HCT116 (cell line): ENCODE measurements around the gene TBC1D4. TPM values are rescaled to one million over a fixed set of nuclear protein-coding genes. Genes with fewer than 3 reads are reported as not detected.
"Not testable (repeated sequence)": the region's sequence is repeated elsewhere in the genome, so short reads cannot be mapped to it uniquely, and the experiment has no call there.

Experiments used
- ATAC-seq: fragments of 200-7000 bp; cut with Tn5 transposase; 2 replicates; pipeline ENCODE4 v1.9.1; 2020; ENCODE audit warnings: mild to moderate bottlenecking, moderate library complexity
- BruUV-seq: library from RNA; stranded (reverse); fragments of 400-500 nt; replicated peaks from 2 replicates; lab custom pipeline; 2021; lab: Mats Ljungman, UMichigan
- CTCF ChIA-PET: fragments of 300-600 bp; sonication (Branson Sonifier 250); formaldehyde crosslinking; loops from one replicate; lab custom pipeline; 2021; ENCODE audit warnings: antibody characterized with exemption; lab: Charles Lee
- POLR2A ChIA-PET: fragments of 300-600, 350-600 bp; sonication (Branson Sonifier 250); formaldehyde crosslinking; loops from one replicate; lab custom pipeline; 2021; ENCODE audit warnings: antibody characterized with exemption; lab: Charles Lee
- RAD21 ChIA-PET, 2 experiments: fragments of 300-600 bp; sonication (Branson Sonifier 250); formaldehyde crosslinking; loops; one replicate each; lab custom pipeline; 2023; ENCODE audit warnings: low total read pairs in 2 of 2; ENCODE audit not compliant: uncharacterized antibody in 2 of 2, unreplicated experiment in 2 of 2, low non-redundant PET in 1 of 2; lab: Charles Lee
- DNase-seq: peaks from one replicate; pipeline ENCODE4 v3.0.0-alpha.2; 2010; ENCODE audit warnings: low read depth, low spot score
- H2AFZ ChIP-seq: fragments of 200-600 bp; shearing (Covaris generic), sonication (generic); 2 replicates; pipeline ENCODE4 v1.6.1; 2017; ENCODE audit warnings: low read depth, mixed run types, mixed read lengths, antibody characterized with exemption, low read length; ENCODE audit not compliant: poor library complexity, severe bottlenecking
- H3K27ac ChIP-seq: 2 replicates; pipeline ENCODE4 v1.5.1; 2012; ENCODE audit warnings: low read depth, low read length
- H3K27me3 ChIP-seq: fragments of 200-600 bp; sonication (generic); 2 replicates; pipeline ENCODE4 v1.6.1; 2016; ENCODE audit warnings: mixed run types, low read length, mixed read lengths; ENCODE audit not compliant: insufficient read depth
- H3K36me3 ChIP-seq, 2 experiments: fragments of 200-500 bp in 1 of 2; fragments of 200-600 bp in 1 of 2; sonication (Bioruptor generic) in 1 of 2; sonication (generic) in 1 of 2; 2 replicates each; pipeline versions ENCODE4 v1.5.1 to v1.6.1; 2014 to 2016; ENCODE audit warnings: low read length in 2 of 2, inconsistent platforms in 1 of 2, mixed read lengths in 1 of 2, mixed run types in 1 of 2; ENCODE audit not compliant: insufficient read depth in 2 of 2, control insufficient read depth in 1 of 2
- H3K4me1 ChIP-seq, 2 experiments: fragments of 200-600 bp in 1 of 2; sonication (generic) in 1 of 2; 2 replicates each; pipeline versions ENCODE4 v1.5.1 to v1.6.1; 2012 to 2017; ENCODE audit warnings: low read length in 2 of 2, inconsistent platforms in 1 of 2, mild to moderate bottlenecking in 1 of 2, mixed read lengths in 1 of 2, mixed run types in 1 of 2, moderate library complexity in 1 of 2; ENCODE audit not compliant: insufficient read depth in 2 of 2, control insufficient read depth in 1 of 2
- H3K4me2 ChIP-seq: fragments of 200-600 bp; sonication (generic); 2 replicates; pipeline ENCODE4 v1.6.1; 2017; ENCODE audit warnings: mixed run types, low read length, mixed read lengths
- H3K4me3 ChIP-seq, 2 experiments: fragments of 200-600 bp in 1 of 2; sonication (generic) in 1 of 2; replicated peaks in 1 of 2; 2 replicates each; pipeline ENCODE4 v1.5.1; 2011 to 2016; ENCODE audit warnings: low read length in 2 of 2, control low read depth in 1 of 2, low read depth in 1 of 2, mild to moderate bottlenecking in 1 of 2, mixed read lengths in 1 of 2, mixed run types in 1 of 2
- H3K79me2 ChIP-seq: fragments of 200-600 bp; sonication (generic); 2 replicates; pipeline ENCODE4 v1.6.1; 2017; ENCODE audit warnings: mild to moderate bottlenecking, mixed run types, low read length, moderate library complexity, mixed read lengths; ENCODE audit not compliant: insufficient read depth
- H3K9ac ChIP-seq: fragments of 200-600 bp; sonication (generic); 2 replicates; pipeline ENCODE4 v1.6.1; 2016; ENCODE audit warnings: low read length, mixed read lengths
- H3K9me2 ChIP-seq: fragments of 200-600 bp; sonication (generic), shearing (Covaris generic); 2 replicates; pipeline ENCODE4 v1.6.1; 2017; ENCODE audit warnings: mixed run types, mild to moderate bottlenecking, moderate library complexity; ENCODE audit not compliant: insufficient read depth
- H3K9me3 ChIP-seq, 2 experiments: fragments of 200-500 bp in 1 of 2; fragments of 200-600 bp in 1 of 2; sonication (Bioruptor generic) in 1 of 2; sonication (generic) in 1 of 2; 2 replicates each; pipeline ENCODE4 v1.6.1; 2014 to 2017; ENCODE audit warnings: low read length in 2 of 2, mixed read lengths in 2 of 2, inconsistent platforms in 1 of 2, low read depth in 1 of 2, mild to moderate bottlenecking in 1 of 2, mixed run types in 1 of 2, moderate library complexity in 1 of 2; ENCODE audit not compliant: control insufficient read depth in 1 of 2, insufficient read depth in 1 of 2
- H4K20me1 ChIP-seq: fragments of 200-600 bp; sonication (generic), shearing (Covaris generic); 2 replicates; pipeline ENCODE4 v1.6.1; 2017; ENCODE audit warnings: mixed run types, mild to moderate bottlenecking, moderate library complexity; ENCODE audit not compliant: insufficient read depth
- CBX3 ChIP-seq: IDR thresholded peaks from 2 replicates; pipeline ENCODE4 v1.6.1; 2012; ENCODE audit warnings: low read depth
- CEBPB ChIP-seq: IDR thresholded peaks from 2 replicates; pipeline ENCODE4 v1.6.1; 2012; ENCODE audit warnings: low read depth
- EGR1 ChIP-seq: IDR thresholded peaks from 2 replicates; pipeline ENCODE4 v1.6.1; 2012; ENCODE audit warnings: low read depth
- ELF1 ChIP-seq: IDR thresholded peaks from 2 replicates; pipeline ENCODE4 v1.6.1; 2012; ENCODE audit warnings: low read depth, borderline replicate concordance
- EZH2 ChIP-seq: fragments of 200-600 bp; sonication (generic); IDR thresholded peaks from 2 replicates; pipeline ENCODE4 v1.6.1; 2017; ENCODE audit warnings: antibody characterized with exemption, mixed run types
- EZH2phosphoT487 ChIP-seq: fragments of 200-600 bp; IDR thresholded peaks from 2 replicates; pipeline ENCODE4 v1.6.1; 2018; ENCODE audit warnings: antibody characterized with exemption, borderline replicate concordance
- FOSL1 ChIP-seq: IDR thresholded peaks from 2 replicates; pipeline ENCODE4 v1.6.1; 2012; ENCODE audit warnings: low read depth
- JUND ChIP-seq: IDR thresholded peaks from 2 replicates; pipeline ENCODE4 v1.6.1; 2012
- SIN3A ChIP-seq: IDR thresholded peaks from 2 replicates; pipeline ENCODE4 v1.6.1; 2012; ENCODE audit warnings: low read depth
- SP1 ChIP-seq: IDR thresholded peaks from 2 replicates; pipeline ENCODE4 v1.6.1; 2012; ENCODE audit warnings: low read depth
- TCF7L2 ChIP-seq: IDR thresholded peaks from 2 replicates; pipeline ENCODE4 v1.7.0; 2011; ENCODE audit warnings: borderline replicate concordance, inconsistent platforms; ENCODE audit not compliant: insufficient read depth, insufficient read length; ENCODE audit errors: extremely low read depth
- YY1 ChIP-seq: IDR thresholded peaks from 2 replicates; pipeline ENCODE4 v1.6.1; 2011; ENCODE audit warnings: low read length, low read depth, moderate library complexity, mild to moderate bottlenecking; ENCODE audit not compliant: insufficient replicate concordance; ENCODE audit errors: extremely low read depth
- ZFX ChIP-seq: fragments of 450-650 bp; IDR thresholded peaks from 2 replicates; pipeline ENCODE4 v1.6.1; 2017
- ZNF274 ChIP-seq: fragments of 200-500 bp; sonication (Bioruptor generic); IDR thresholded peaks from 2 replicates; pipeline ENCODE4 v1.6.1; 2014; ENCODE audit warnings: mild to moderate bottlenecking, low read depth, low read length, inconsistent platforms
- intact Hi-C: fragments of 100-400 bp; cut with micrococcal nuclease; formaldehyde crosslinking; loops from 2 replicates; pipeline ENCODE4 v1.10.0; 2022
- total RNA-seq: library from RNA; stranded (reverse); gene quantifications from one replicate; pipeline ENCODE4 v1.2.1, GENCODE V29; 2021; ENCODE audit not compliant: unreplicated experiment
- TF ChIP-seq, protein P1 (sequence below): IDR thresholded peaks from 2 replicates; pipeline ENCODE4 v1.6.1; 2012
- TF ChIP-seq, protein P2 (sequence below): IDR thresholded peaks from 2 replicates; pipeline ENCODE4 v1.6.1; 2011; ENCODE audit warnings: mild to moderate bottlenecking, low read length, moderate library complexity; ENCODE audit not compliant: insufficient replicate concordance; ENCODE audit errors: extremely low read depth
- TF ChIP-seq, protein P3 (sequence below): IDR thresholded peaks from 2 replicates; pipeline ENCODE4 v1.6.1; 2012; ENCODE audit warnings: low read depth

TBC1D4 gene
- total RNA-seq, 1 experiment from 2014 or later, result 24.6 TPM

DNA sequence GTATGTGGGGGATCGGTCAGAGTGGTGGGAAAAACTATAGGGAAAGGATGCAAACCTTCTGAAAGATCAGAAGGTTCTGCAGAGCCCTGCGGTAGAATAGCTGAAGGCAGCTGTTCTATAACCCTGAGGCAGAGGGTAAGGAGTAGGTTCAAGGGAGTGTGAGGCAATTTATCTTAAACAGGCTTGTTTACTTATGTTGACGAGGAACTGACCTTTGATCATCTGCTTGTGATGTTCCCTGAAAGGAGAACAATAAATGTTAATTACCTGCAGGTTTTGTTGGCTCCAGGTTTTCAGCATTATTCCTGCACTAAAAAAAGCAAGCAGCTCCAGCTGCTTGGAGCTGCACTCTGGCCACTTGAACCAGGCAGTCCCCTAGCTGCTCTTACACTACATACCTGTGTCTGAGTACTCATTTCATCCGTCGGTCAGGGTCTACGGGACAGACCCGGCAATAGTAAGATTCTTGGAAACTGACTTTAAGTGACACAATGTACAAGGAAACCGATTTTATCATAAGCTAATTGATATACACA is 202.1 kb downstream of the TBC1D4 start:
- intact Hi-C loops, result no loop called here
- H3K4me3 ChIP-seq, result no peak overlapping the region

DNA sequence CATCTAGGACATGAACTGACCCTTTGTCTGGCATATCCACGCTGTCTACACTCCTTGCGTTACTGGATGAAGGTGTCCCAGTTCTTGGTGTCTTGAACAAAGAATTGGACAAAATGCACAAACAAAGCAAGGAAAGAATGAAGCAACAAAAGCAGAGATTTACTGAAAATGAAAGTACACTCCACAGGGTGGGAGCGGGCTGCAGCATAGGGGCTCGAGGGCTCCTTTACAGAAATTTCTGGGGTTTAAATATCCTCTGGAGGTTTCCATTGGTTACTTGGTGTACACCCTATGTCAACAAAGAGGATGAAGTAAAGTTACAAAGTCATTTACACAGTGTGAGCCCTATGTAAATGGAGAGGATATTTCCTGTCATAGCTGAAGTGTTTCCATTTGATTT is 208.3 kb downstream of the TBC1D4 start:
- H4K20me1 ChIP-seq, H3K4me2 ChIP-seq, H3K79me2 ChIP-seq, H3K9ac ChIP-seq, CTCF ChIA-PET, BruUV-seq, POLR2A ChIA-PET, H3K27me3 ChIP-seq, H3K27ac ChIP-seq, H3K4me3 ChIP-seq, H2AFZ ChIP-seq, ATAC-seq, RAD21 ChIA-PET, intact Hi-C loops, H3K9me3 ChIP-seq, H3K36me3 ChIP-seq, H3K4me1 ChIP-seq, H3K9me2 ChIP-seq, DNase-seq: not testable (repeated sequence)

More for the DNA sequence above, 202.1 kb downstream of the TBC1D4 start:
- ATAC-seq, result no peak
- ChIA-PET CTCF (no interaction called here), RAD21 (no interaction called here), POLR2A (no interaction called here)
- Histone ChIP-seq H3K36me3 (no peaks in the 10 kb centered on the region), H2AFZ (no peak overlapping the region), H3K9me3 (no peaks in the 10 kb centered on the region), H3K27me3 (no peaks in the 10 kb centered on the region), H3K4me1 (no peaks in the 10 kb centered on the region), H4K20me1 (no peaks in the 10 kb centered on the region), H3K27ac (no peak overlapping the region), H3K79me2 (no peaks in the 10 kb centered on the region), H3K4me2 (no peak overlapping the region), H3K9me2 (no peaks in the 10 kb centered on the region), H3K9ac (no peak overlapping the region)
- TF ChIP-seq, protein P1, sequence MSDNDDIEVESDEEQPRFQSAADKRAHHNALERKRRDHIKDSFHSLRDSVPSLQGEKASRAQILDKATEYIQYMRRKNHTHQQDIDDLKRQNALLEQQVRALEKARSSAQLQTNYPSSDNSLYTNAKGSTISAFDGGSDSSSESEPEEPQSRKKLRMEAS, result no peak
- TF ChIP-seq ZNF274, result no peak
- no peak for TF ChIP-seq EZH2
- TF ChIP-seq ZFX, result no peak
- TF ChIP-seq CEBPB, result no peak
- TF ChIP-seq ELF1, result no peak
- TF ChIP-seq, protein P2, sequence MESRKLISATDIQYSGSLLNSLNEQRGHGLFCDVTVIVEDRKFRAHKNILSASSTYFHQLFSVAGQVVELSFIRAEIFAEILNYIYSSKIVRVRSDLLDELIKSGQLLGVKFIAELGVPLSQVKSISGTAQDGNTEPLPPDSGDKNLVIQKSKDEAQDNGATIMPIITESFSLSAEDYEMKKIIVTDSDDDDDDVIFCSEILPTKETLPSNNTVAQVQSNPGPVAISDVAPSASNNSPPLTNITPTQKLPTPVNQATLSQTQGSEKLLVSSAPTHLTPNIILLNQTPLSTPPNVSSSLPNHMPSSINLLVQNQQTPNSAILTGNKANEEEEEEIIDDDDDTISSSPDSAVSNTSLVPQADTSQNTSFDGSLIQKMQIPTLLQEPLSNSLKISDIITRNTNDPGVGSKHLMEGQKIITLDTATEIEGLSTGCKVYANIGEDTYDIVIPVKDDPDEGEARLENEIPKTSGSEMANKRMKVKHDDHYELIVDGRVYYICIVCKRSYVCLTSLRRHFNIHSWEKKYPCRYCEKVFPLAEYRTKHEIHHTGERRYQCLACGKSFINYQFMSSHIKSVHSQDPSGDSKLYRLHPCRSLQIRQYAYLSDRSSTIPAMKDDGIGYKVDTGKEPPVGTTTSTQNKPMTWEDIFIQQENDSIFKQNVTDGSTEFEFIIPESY, result no peak
- no peak for TF ChIP-seq CBX3
- TF ChIP-seq YY1, result no peak
- no peak for TF ChIP-seq EZH2phosphoT487
- TF ChIP-seq JUND, result no peak
- TF ChIP-seq SIN3A, result no peak
- TF ChIP-seq TCF7L2, result no peak
- TF ChIP-seq, protein P3, sequence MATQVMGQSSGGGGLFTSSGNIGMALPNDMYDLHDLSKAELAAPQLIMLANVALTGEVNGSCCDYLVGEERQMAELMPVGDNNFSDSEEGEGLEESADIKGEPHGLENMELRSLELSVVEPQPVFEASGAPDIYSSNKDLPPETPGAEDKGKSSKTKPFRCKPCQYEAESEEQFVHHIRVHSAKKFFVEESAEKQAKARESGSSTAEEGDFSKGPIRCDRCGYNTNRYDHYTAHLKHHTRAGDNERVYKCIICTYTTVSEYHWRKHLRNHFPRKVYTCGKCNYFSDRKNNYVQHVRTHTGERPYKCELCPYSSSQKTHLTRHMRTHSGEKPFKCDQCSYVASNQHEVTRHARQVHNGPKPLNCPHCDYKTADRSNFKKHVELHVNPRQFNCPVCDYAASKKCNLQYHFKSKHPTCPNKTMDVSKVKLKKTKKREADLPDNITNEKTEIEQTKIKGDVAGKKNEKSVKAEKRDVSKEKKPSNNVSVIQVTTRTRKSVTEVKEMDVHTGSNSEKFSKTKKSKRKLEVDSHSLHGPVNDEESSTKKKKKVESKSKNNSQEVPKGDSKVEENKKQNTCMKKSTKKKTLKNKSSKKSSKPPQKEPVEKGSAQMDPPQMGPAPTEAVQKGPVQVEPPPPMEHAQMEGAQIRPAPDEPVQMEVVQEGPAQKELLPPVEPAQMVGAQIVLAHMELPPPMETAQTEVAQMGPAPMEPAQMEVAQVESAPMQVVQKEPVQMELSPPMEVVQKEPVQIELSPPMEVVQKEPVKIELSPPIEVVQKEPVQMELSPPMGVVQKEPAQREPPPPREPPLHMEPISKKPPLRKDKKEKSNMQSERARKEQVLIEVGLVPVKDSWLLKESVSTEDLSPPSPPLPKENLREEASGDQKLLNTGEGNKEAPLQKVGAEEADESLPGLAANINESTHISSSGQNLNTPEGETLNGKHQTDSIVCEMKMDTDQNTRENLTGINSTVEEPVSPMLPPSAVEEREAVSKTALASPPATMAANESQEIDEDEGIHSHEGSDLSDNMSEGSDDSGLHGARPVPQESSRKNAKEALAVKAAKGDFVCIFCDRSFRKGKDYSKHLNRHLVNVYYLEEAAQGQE, result no peak
- no peak for TF ChIP-seq SP1
- TF ChIP-seq EGR1, result no peak
- TF ChIP-seq FOSL1, result no peak
- no TSS peak for BruUV-seq
- DNase-seq, result no peak
